Measurements from ENCODE around the gene UBXN1. TPM values are rescaled to one million over a fixed set of nuclear protein-coding genes. Genes with fewer than 3 reads are reported as not detected.

The UBXN1 gene
- total RNA-seq, 1 experiment from 2014 or later = 150 TPM

DNA sequence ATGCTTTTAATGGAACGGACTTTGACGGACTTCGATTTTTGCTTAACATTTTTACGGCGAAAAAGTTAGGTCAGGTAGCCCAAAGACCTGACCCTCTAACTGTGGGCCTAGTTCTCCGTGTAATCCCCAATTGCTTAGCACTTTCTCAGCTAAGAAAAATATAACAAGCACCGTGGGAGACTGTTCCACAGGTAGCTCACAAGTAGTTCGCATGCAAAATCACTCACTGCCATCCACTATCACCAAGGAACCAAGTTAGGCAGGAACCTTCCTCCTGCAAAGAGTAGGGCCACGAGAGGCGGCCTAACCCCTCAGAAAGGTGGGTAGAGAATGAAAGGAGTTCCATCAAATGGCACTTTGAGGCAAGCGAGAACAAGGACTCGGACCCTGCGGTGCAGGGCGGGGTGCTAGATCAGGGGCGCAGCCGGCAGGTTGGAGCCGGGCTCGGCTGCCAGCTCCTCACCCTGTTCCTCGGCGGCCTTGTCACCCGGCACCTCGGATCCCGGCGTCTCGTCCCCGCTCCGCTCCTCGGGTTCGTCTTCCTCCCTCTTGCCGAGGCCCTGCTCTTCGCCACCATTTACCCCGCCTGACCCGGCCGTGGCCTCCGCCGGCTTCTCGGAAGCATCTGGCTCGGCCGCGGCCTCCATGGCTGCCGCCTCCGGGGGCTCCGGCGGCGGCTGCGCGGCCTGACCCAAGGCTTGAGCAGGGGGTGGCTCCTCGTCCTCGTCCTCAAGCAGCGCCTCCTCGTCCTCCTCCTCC lies 47.5 kb upstream of the UBXN1 start:
- H3K4me3 ChIP-seq = peak overlapping the region; percentile 84
- TF ChIP-seq EZH2 (IDR thresholded peaks at IDR 0.05; ENCODE audit: low read depth) = no peak
- no peak for TF ChIP-seq CTCF (conservative IDR thresholded peaks at IDR 0.05)
- peak overlapping the region; percentile 31; the same call in 1 of the 2 replicates for H2AFZ ChIP-seq
- no peaks in the 10 kb centered on the region for H3K9me3 ChIP-seq (ENCODE audit: insufficient read depth, low read depth)
- H3K27me3 ChIP-seq (ENCODE audit: insufficient read depth, low read depth) = no peaks in the 10 kb centered on the region
- H4K20me1 ChIP-seq (ENCODE audit: insufficient read depth) = peaks cover 40% of the 10 kb centered on the region
- peak overlapping the region; percentile 97 for H3K4me2 ChIP-seq
- H3K79me2 ChIP-seq (ENCODE audit: low read depth) = peaks cover 84% of the 10 kb centered on the region
- ChIA-PET POLR2A (ENCODE audit: unreplicated experiment) (interaction anchor here (0.6 to 1.4 kb wide), 6 partner anchors 26 to 164 kb away, joined by 3 to 16 read pairs (median 4); partner anchors contain the start of genes C11orf98, CSKMT, STX5 and TEX54), CTCF (interaction anchor here (1.0 to 1.5 kb wide), 2 partner anchors 27 to 331 kb away, joined by 6 to 9 read pairs; partner anchors contain the start of gene ZBTB3)
- H3F3A ChIP-seq (ENCODE audit: insufficient read depth, low read depth) = peaks cover 60% of the 10 kb centered on the region
- H3K27ac ChIP-seq = peak overlapping the region; percentile 76
- DNase-seq = peak in 1 of 2 experiments; percentile 12
- intact Hi-C loops (cut with micrococcal nuclease; ENCODE audit: unreplicated experiment) = loop anchor here (2.0 to 5.0 kb wide), 7 partner anchors 54 to 156 kb away; partner anchors contain the start of genes EML3, LBHD1, ROM1 and SLC3A2
- no TSS peak for BruUV-seq (replicated peaks)
- H3K36me3 ChIP-seq (ENCODE audit: low read depth) = peaks cover 41% of the 10 kb centered on the region
- no peaks in the 10 kb centered on the region for H3K9me2 ChIP-seq (ENCODE audit: insufficient read depth)
- H3K4me1 ChIP-seq (replicated peaks; ENCODE audit: insufficient read depth) = peaks cover 26% of the 10 kb centered on the region

GRCh38 chr11:62725646-62726045 lies 46.8 kb upstream of the UBXN1 start:
- peak overlapping the region; percentile 76 for H3K27ac ChIP-seq
- TF ChIP-seq EZH2 (IDR thresholded peaks at IDR 0.05; ENCODE audit: low read depth) (no peak), CTCF (conservative IDR thresholded peaks at IDR 0.05) (no peak)
- H3K4me2 ChIP-seq = peak overlapping the region; percentile 97
- intact Hi-C loops (cut with micrococcal nuclease; ENCODE audit: unreplicated experiment) = loop anchor here (2.0 to 5.0 kb wide), 7 partner anchors 53 to 157 kb away; partner anchors contain the start of genes EML3, LBHD1, ROM1 and SLC3A2
- no peaks in the 10 kb centered on the region for H3K27me3 ChIP-seq (ENCODE audit: insufficient read depth, low read depth)
- CTCF ChIA-PET = no interaction called here
- POLR2A ChIA-PET (ENCODE audit: unreplicated experiment) = interaction anchor here (0.6 to 1.0 kb wide), 3 partner anchors 27 to 131 kb away, joined by 3 to 5 read pairs (median 3); partner anchors contain the start of gene WDR74
- BruUV-seq (replicated peaks) = TSS peak; percentile 30
- H2AFZ ChIP-seq = no peak overlapping the region
- H3K9me2 ChIP-seq (ENCODE audit: insufficient read depth) = no peaks in the 10 kb centered on the region
- H3K4me1 ChIP-seq (replicated peaks; ENCODE audit: insufficient read depth) = peaks cover 26% of the 10 kb centered on the region
- H3F3A ChIP-seq (ENCODE audit: insufficient read depth, low read depth) = peaks cover 62% of the 10 kb centered on the region
- peaks cover 41% of the 10 kb centered on the region for H3K36me3 ChIP-seq (ENCODE audit: low read depth)
- H3K4me3 ChIP-seq = peak overlapping the region; percentile 84
- H4K20me1 ChIP-seq (ENCODE audit: insufficient read depth) = peaks cover 40% of the 10 kb centered on the region
- DNase-seq = no peak
- H3K9me3 ChIP-seq (ENCODE audit: insufficient read depth, low read depth) = no peaks in the 10 kb centered on the region
- peaks cover 84% of the 10 kb centered on the region for H3K79me2 ChIP-seq (ENCODE audit: low read depth)

- peaks cover 52% of the 10 kb centered on the region for H3K36me3 ChIP-seq (ENCODE audit: low read depth)
- intact Hi-C loops (cut with micrococcal nuclease; ENCODE audit: unreplicated experiment) = no loop called here
- H3K4me3 ChIP-seq = peak overlapping the region; percentile 84; the same call in 1 of the 2 replicates
- H3K9me2 ChIP-seq (ENCODE audit: insufficient read depth) = no peaks in the 10 kb centered on the region
- CTCF ChIA-PET = interaction anchor here (0.7 kb wide), 2 partner anchors 16 to 62 kb away, joined by 4 read pairs; no protein-coding TSS in a partner anchor
- H2AFZ ChIP-seq = no peak overlapping the region
- POLR2A ChIA-PET (ENCODE audit: unreplicated experiment) = interaction anchor here (0.7 kb wide), 1 partner anchor 56 kb away, joined by 3 read pairs; no protein-coding TSS in a partner anchor
- no peak for DNase-seq
- H3K4me1 ChIP-seq (replicated peaks; ENCODE audit: insufficient read depth) = peaks cover 16% of the 10 kb centered on the region
- no peaks in the 10 kb centered on the region for H3K27me3 ChIP-seq (ENCODE audit: insufficient read depth, low read depth)
- 0 out of 2 replicates have a peak overlapping the region, but pooled peaks have one; percentile 4 for H3K27ac ChIP-seq
- BruUV-seq (replicated peaks) = no TSS peak
- no peaks in the 10 kb centered on the region for H3K9me3 ChIP-seq (ENCODE audit: insufficient read depth, low read depth)
- peaks cover 35% of the 10 kb centered on the region for H4K20me1 ChIP-seq (ENCODE audit: insufficient read depth)
- H3K4me2 ChIP-seq = peak overlapping the region; percentile 97
- H3F3A ChIP-seq (ENCODE audit: insufficient read depth, low read depth) = peaks cover 64% of the 10 kb centered on the region
- TF ChIP-seq EZH2 (IDR thresholded peaks at IDR 0.05; ENCODE audit: low read depth) (no peak), CTCF (conservative IDR thresholded peaks at IDR 0.05) (no peak)
- H3K79me2 ChIP-seq (ENCODE audit: low read depth) = peaks cover 84% of the 10 kb centered on the region
These were observed 45.3 kb upstream of the UBXN1 start for GRCh38 chr11:62724171-62724570.
